Tibial nerve (tissue), 4 donors: ENCODE results near the gene FLNA. TPM values are rescaled to one million over a fixed set of nuclear protein-coding genes. Genes with fewer than 3 reads are reported as not detected.
A peak's percentile ranks its signal among the peaks of the same experiment; 100 is the strongest.

Experiments used
- DNase-seq, 2 donors: peaks; one replicate each; pipeline ENCODE4 v3.0.0-alpha.2; 2019; ENCODE audit warnings: low spot score in 2 of 2
- H3K27ac ChIP-seq, 4 donors: fragments of 200-600 bp; sonication (generic) in 3 of 4; one replicate each; pipeline ENCODE4 v1.5.1; 2017 to 2019; ENCODE audit warnings: mild to moderate bottlenecking in 1 of 4
- H3K27me3 ChIP-seq, 2 donors: fragments of 200-600 bp; sonication (generic) in 1 of 2; one replicate each; pipeline versions ENCODE4 v1.5.1 to v1.6.0; 2017 to 2019
- H3K36me3 ChIP-seq, 3 donors: fragments of 200-600 bp; sonication (generic); one replicate each; pipeline ENCODE4 v1.5.1; 2018 to 2019
- H3K4me1 ChIP-seq, 4 donors: fragments of 200-600 bp; sonication (generic) in 3 of 4; one replicate each; pipeline ENCODE4 v1.5.1; 2017 to 2019
- H3K4me3 ChIP-seq, 4 donors: fragments of 200-600 bp; sonication (generic) in 3 of 4; one replicate each; pipeline ENCODE4 v1.5.1; 2017 to 2019; ENCODE audit warnings: mild to moderate bottlenecking in 1 of 4, moderate library complexity in 1 of 4
- H3K9me3 ChIP-seq, 4 donors: fragments of 200-600 bp; sonication (generic) in 3 of 4; one replicate each; pipeline ENCODE4 v1.5.1; 2017 to 2019
- CTCF ChIP-seq, 5 experiments: fragments of 200-600 bp in 3 of 5; fragments of 450-650 bp in 2 of 5; sonication (generic) in 3 of 5; IDR thresholded peaks; one replicate each; pipeline ENCODE4 v1.5.1; 2016 to 2019; ENCODE audit warnings: antibody characterized with exemption in 5 of 5, mild to moderate bottlenecking in 3 of 5, moderate library complexity in 2 of 5
- EP300 ChIP-seq, 2 donors: sonication (generic); formaldehyde crosslinking; IDR thresholded peaks; one replicate each; pipeline ENCODE4 v1.6.1; 2017; ENCODE audit warnings: antibody characterized with exemption in 2 of 2, mild to moderate bottlenecking in 1 of 2
- POLR2A ChIP-seq, 2 donors: fragments of 450-650 bp; IDR thresholded peaks; one replicate each; pipeline ENCODE4 v1.6.1; 2017; ENCODE audit warnings: antibody characterized with exemption in 2 of 2, mild to moderate bottlenecking in 2 of 2, moderate library complexity in 2 of 2
- whole genome bisulfite sequencing, 2 donors: methylation state at CpG; one replicate each; pipeline ENCODE4 v1.1.5; 2018; 5-methylcytosine and 5-hydroxymethylcytosine counted together
- total RNA-seq, 4 donors: library from RNA; depleted of rRNA; stranded (reverse); fragments of >200 nt; gene quantifications; one replicate each; pipeline ENCODE4 v1.1.0, GENCODE V29; 2016

The FLNA gene
- total RNA-seq, 4 donors from 2014 or later = 995 to 1,349 (median 1,139) TPM

- TF ChIP-seq EP300 (IDR thresholded peaks at IDR 0.05) = no peak
- no peak for TF ChIP-seq POLR2A (IDR thresholded peaks at IDR 0.05)
- TF ChIP-seq CTCF (IDR thresholded peaks at IDR 0.05) = no peak
- Histone ChIP-seq H3K36me3 (peaks cover 0 to 7% (median 0%) of the 10 kb centered on the region in 3 donors), H3K4me3 (peak overlapping the region in 3 of 4 donors; percentile 13 to 46 (median 21)), H3K9me3 (no peaks in the 10 kb centered on the region), H3K27ac (peak overlapping the region in 3 of 4 donors; percentile 71 to 89 (median 87)), H3K4me1 (peaks cover 0 to 26% (median 0%) of the 10 kb centered on the region in 4 donors), H3K27me3 (no peaks in the 10 kb centered on the region)
- WGBS, 2 donors = 54 to 65% methylated on average over 10 of the region's 10 CpGs
- no peak for DNase-seq
Observed at GRCh38 chrX:154408659-154409221, 34.3 kb upstream of the FLNA start.

GRCh38 chrX:154404625-154405192 lies 30.3 kb upstream of the FLNA start:
- Histone ChIP-seq H3K9me3 (no peaks in the 10 kb centered on the region), H3K27me3 (no peaks in the 10 kb centered on the region), H3K36me3 (peaks cover 0 to 17% (median 4%) of the 10 kb centered on the region in 3 donors), H3K4me1 (peaks cover 0 to 18% (median 0%) of the 10 kb centered on the region in 4 donors), H3K27ac (no peak overlapping the region), H3K4me3 (no peak overlapping the region)
- 90 to 91% methylated on average over 2 to 12 of the region's 16 CpGs for WGBS, 2 donors
- TF ChIP-seq POLR2A (IDR thresholded peaks at IDR 0.05) = no peak
- no peak for TF ChIP-seq CTCF (IDR thresholded peaks at IDR 0.05)
- TF ChIP-seq EP300 (IDR thresholded peaks at IDR 0.05) = no peak
- DNase-seq = no peak

- Histone ChIP-seq H3K27me3 (no peaks in the 10 kb centered on the region), H3K27ac (no peak overlapping the region), H3K36me3 (peaks cover 0 to 23% (median 6%) of the 10 kb centered on the region in 3 donors), H3K4me1 (peaks cover 0 to 24% (median 0%) of the 10 kb centered on the region in 4 donors), H3K9me3 (no peaks in the 10 kb centered on the region), H3K4me3 (no peak overlapping the region)
- DNase-seq = no peak
- 85 to 88% methylated on average over 4 of the region's 4 CpGs for WGBS, 2 donors
- TF ChIP-seq POLR2A (IDR thresholded peaks at IDR 0.05) (no peak), EP300 (IDR thresholded peaks at IDR 0.05) (no peak), CTCF (IDR thresholded peaks at IDR 0.05) (no peak)
Observed at GRCh38 chrX:154403858-154404257, 29.4 kb upstream of the FLNA start.

GRCh38 chrX:154403192-154403591 lies 28.8 kb upstream of the FLNA start:
- Histone ChIP-seq H3K9me3 (no peaks in the 10 kb centered on the region), H3K27me3 (no peaks in the 10 kb centered on the region), H3K27ac (no peak overlapping the region), H3K4me1 (peaks cover 0 to 22% (median 0%) of the 10 kb centered on the region in 4 donors), H3K4me3 (no peak overlapping the region), H3K36me3 (peaks cover 0 to 23% (median 6%) of the 10 kb centered on the region in 3 donors)
- 73% methylated on average over 10 of the region's 10 CpGs; no CpG with 5 or more reads in 1 of the 2 donors for WGBS, 2 donors
- TF ChIP-seq POLR2A (IDR thresholded peaks at IDR 0.05) (no peak), CTCF (IDR thresholded peaks at IDR 0.05) (no peak), EP300 (IDR thresholded peaks at IDR 0.05) (no peak)
- DNase-seq = no peak

- Histone ChIP-seq H3K4me3 (no peak overlapping the region), H3K27ac (no peak overlapping the region), H3K9me3 (no peaks in the 10 kb centered on the region), H3K4me1 (peaks cover 0 to 18% (median 0%) of the 10 kb centered on the region in 4 donors), H3K36me3 (peaks cover 0 to 23% (median 6%) of the 10 kb centered on the region in 3 donors), H3K27me3 (no peaks in the 10 kb centered on the region)
- DNase-seq = no peak
- no peak for TF ChIP-seq EP300 (IDR thresholded peaks at IDR 0.05)
- TF ChIP-seq POLR2A (IDR thresholded peaks at IDR 0.05) = no peak
- TF ChIP-seq CTCF (IDR thresholded peaks at IDR 0.05) = no peak
- 71 to 79% methylated on average over 14 to 19 of the region's 19 CpGs for WGBS, 2 donors
Observed at GRCh38 chrX:154402622-154403127, 28.2 kb upstream of the FLNA start.
